Stimulated activated CD4-positive, alpha-beta T cell treated with anti-CD3 and anti-CD28 coated beads, Interleukin-2, amount 100 ng/mL, for 48 hours (primary cell): ENCODE measurements around the gene TMEM30B.
"Not testable (repeated sequence)": the region's sequence is repeated elsewhere in the genome, so short reads cannot be mapped to it uniquely, and the experiment has no call there.

Experiments
- DNase-seq, 2 donors: peaks; one replicate each; pipeline ENCODE4 v3.0.0-alpha.2; 2020

TMEM30B gene

GRCh38 chr14:61264010-61264571 lies 17.0 kb downstream of the TMEM30B start:
- DNase-seq: no peak

GRCh38 chr14:61262082-61262481 lies 19.1 kb downstream of the TMEM30B start:
- no peak for DNase-seq

DNA sequence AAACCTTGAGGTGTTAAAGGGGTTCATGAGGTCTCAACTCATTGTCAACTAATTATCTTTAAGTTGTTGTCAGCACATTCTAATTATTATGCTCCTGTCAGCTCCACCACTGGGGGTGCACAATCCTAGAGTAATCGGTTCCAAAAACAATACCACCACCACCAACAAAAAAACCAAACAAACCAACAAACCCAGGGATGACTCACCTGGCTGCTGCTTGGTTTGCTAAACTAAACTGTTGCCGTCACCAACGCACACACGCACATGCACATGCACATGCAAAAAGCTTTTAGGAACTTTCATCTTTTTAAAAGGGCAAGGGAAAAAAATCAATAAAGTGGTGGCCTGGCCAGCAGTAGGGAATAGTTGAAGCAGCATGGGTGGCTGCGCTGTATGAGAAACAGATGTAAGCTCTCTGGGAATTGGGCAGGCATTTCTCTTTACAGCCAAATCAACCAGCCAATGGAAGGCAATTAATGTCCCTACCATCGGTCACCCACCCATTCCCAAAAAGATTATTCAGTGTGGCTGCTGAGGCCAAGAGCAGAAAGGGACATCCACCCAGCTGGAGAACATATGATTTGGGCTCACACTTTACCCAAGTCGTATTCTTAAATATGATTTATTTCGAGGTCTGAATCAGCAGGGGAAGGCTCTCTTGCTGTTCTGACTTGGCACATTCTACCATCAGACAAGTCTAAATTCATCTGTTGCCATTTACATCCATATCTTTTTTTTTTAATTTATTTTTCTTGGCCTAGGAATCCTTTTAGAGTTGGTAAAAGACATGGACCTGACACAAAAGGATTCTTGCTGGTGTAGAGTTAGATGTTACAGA lies 20.0 kb downstream of the TMEM30B start:
- no peak for DNase-seq

DNA sequence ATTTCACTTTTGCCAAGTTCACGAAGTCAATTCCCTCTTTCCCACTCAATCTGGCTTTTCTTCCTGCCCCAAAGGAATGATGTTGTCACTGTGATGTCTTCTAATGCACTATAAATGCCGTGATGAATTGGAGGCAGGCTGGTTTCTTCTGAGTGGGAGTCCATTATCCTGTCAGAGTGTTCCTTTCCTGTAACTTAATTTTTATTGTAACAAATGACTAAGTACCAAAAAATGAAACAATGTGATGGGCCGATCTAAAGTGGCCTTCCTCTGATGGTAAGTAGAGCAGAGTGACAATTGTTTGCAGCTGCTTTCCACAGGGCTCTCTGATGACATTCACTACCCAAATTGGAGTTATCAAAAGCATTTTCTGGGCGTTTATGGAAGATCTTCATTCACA lies 22.2 kb downstream of the TMEM30B start:
- DNase-seq: no peak

- no peak for DNase-seq
Measured at GRCh38 chr14:61257469-61258057, 23.6 kb downstream of the TMEM30B start.

- no peak for DNase-seq
Measured at GRCh38 chr14:61256826-61257468, 24.2 kb downstream of the TMEM30B start.

DNA sequence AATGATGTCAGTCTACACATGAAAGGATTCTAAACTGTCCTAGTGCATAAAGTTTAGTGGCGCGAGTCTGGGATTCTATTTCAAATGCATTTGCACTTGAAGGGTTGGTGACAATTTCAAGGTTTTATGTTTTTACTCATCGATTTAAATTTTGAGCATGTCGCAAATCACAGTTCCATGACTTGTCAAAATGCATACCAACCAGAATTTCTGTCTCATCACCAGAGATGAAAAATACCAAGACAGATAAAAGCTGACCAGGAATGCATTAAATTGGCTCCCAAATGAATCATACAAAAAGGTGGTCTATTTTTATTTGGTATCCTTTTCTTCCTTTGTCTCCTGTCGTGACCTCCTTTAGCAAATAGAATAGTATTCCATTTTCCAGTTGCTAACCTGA lies 25.2 kb downstream of the TMEM30B start:
- DNase-seq: no peak

- DNase-seq: no peak
Measured at GRCh38 chr14:61254808-61255526, 26.2 kb downstream of the TMEM30B start.

GRCh38 chr14:61253064-61253738 lies 27.9 kb downstream of the TMEM30B start:
- DNase-seq: no peak

- DNase-seq: peak; percentile 40 to 47
Measured at GRCh38 chr14:61252369-61253063, 28.6 kb downstream of the TMEM30B start.

- DNase-seq: no peak
Measured at GRCh38 chr14:61250063-61250462, 31.1 kb downstream of the TMEM30B start.

DNA sequence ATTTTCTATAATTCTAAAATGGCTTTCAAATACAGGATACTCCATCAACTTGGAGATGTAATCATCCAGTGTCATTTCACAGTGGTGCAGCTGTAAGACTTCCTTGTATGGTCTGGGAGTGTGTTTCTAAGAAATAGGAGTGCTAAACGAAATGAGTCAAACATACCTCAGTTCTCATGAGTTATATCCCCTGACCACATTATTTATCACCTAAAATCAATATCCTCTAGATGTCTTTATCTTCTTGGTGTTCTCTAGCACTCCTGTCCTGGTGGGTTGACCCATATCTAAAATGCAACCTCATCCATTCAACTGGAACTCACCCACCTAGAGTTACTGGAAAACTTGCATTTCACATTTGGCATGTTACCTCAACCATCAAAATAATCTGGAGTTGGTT lies 33.2 kb downstream of the TMEM30B start:
- DNase-seq: no peak

GRCh38 chr14:61246721-61247120 lies 34.4 kb downstream of the TMEM30B start:
- DNase-seq: no peak

DNA sequence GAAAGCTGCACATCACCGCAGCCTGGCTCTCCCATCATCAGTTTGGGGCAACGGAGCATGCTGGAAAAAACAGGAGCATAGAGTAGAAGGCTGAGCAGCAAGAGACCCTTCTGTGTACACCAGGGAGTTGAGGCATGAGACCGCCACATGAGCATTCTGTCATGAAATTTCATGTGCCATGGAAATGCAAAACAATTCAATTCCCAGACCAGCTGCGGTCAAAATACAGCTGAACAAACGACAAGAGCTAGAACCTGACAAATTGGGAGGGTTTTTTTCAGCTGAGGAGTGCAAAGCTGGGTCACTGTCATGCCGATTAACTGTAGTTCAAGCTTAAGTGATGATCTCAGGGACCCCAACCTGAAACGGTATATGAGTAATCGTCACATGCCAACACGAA lies 37.1 kb downstream of the TMEM30B start:
- DNase-seq: no peak

DNA sequence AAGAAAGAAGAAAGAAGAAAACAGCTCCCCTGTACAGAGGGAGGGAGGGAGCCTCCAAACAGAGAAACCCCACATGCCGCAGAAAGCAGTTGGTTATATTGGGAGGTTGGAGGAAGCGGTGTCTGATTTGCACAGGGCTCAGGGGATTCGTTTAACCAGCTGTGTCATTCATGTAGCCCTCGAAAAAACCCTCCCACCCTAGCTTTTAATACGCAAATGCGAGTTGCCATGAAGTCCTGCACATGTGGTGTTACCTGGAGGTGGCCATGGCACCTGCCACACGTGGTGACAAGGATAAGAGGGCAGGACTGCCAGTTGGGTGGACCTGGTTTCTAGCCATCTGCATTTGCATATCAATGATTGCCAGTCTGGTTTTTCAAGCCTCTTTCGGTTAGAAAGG lies 40.9 kb downstream of the TMEM30B start:
- no peak for DNase-seq

GRCh38 chr14:61239285-61239684 lies 41.9 kb downstream of the TMEM30B start:
- not testable (repeated sequence) for DNase-seq

GRCh38 chr14:61238611-61239245 lies 42.4 kb downstream of the TMEM30B start:
- DNase-seq: no peak

GRCh38 chr14:61234215-61234916 lies 46.8 kb downstream of the TMEM30B start:
- DNase-seq: no peak

DNA sequence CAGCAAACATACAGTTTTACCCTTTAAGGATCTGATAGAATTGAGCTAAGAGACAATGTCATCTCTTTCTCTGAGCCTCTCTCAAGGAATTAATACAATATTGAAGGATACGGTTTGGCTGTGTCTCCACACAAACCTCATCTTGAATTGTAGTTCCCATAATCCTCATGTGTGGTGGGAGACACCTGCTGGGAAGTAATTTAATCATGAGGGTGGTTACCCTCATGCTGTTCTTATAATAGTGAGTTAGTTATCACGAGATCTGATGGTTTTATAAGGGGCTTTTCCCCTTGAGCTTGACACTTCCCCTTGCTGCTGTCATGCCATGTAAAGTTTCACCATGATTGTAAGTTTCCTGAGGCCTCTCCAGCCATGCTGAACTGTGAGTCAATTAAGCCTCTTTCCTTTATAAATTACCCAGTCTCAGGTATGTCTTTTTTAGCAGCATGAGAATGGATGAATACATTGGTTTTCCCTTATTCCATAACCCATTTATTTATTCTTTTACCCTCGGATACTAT lies 47.6 kb downstream of the TMEM30B start:
- DNase-seq: no peak

- DNase-seq: no peak
Measured at GRCh38 chr14:61231810-61232209, 49.3 kb downstream of the TMEM30B start.
